IMR-90 (cell line): ENCODE data around the gene SLAMF7. TPM values are rescaled to one million over a fixed set of nuclear protein-coding genes. Genes with fewer than 3 reads are reported as not detected.

Source experiments
- ATAC-seq: fragments of 200-7000 bp; cut with Tn5 transposase; 2 replicates; pipeline ENCODE4 v1.9.1; 2020; ENCODE audit warnings: low read depth, mild to moderate bottlenecking, moderate library complexity
- BruUV-seq: library from RNA; stranded (reverse); fragments of 400-500 nt; replicated peaks from 2 replicates; lab custom pipeline; 2021; lab: Mats Ljungman, UMichigan
- CTCF ChIA-PET: fragments of 300-600 bp; formaldehyde crosslinking; extraction: SDS; loops from one replicate; lab custom pipeline; 2021; ENCODE audit warnings: antibody characterized with exemption; lab: Yijun Ruan, JAX
- POLR2A ChIA-PET: fragments of 300-600 bp; sonication (Branson Sonifier 250); formaldehyde crosslinking; loops from one replicate; lab custom pipeline; 2022; ENCODE audit warnings: antibody characterized with exemption; ENCODE audit not compliant: unreplicated experiment; lab: Charles Lee
- DNase-seq: peaks from one replicate; pipeline ENCODE4 v3.0.0; 2013
- H2AFZ ChIP-seq: replicated peaks from 2 replicates; pipeline ENCODE3; 2013; ENCODE audit warnings: low read length, mild to moderate bottlenecking; ENCODE audit not compliant: poor library complexity
- H2AK5ac ChIP-seq: 2 replicates; pipeline ENCODE4 v1.6.1; 2013; ENCODE audit warnings: low read depth, low read length, inconsistent platforms
- H2AK9ac ChIP-seq: replicated peaks from 2 replicates; pipeline ENCODE3; 2013; ENCODE audit warnings: mild to moderate bottlenecking, low read depth, low read length, moderate library complexity; ENCODE audit not compliant: poor library complexity
- H2BK120ac ChIP-seq: 2 replicates; pipeline ENCODE4 v1.6.1; 2013; ENCODE audit warnings: low read depth, low read length, inconsistent platforms
- H2BK15ac ChIP-seq: 3 replicates; pipeline ENCODE4 v1.6.1; 2013; ENCODE audit warnings: low read depth, low read length, inconsistent platforms
- H2BK20ac ChIP-seq: 2 replicates; pipeline ENCODE4 v1.6.1; 2013; ENCODE audit warnings: low read depth, mild to moderate bottlenecking, inconsistent platforms, low read length, moderate library complexity
- H2BK5ac ChIP-seq: 2 replicates; pipeline ENCODE4 v1.6.1; 2013; ENCODE audit warnings: mild to moderate bottlenecking, low read depth, low read length, inconsistent platforms; ENCODE audit not compliant: poor library complexity, severe bottlenecking
- H3K14ac ChIP-seq: replicated peaks from 2 replicates; pipeline ENCODE4 v1.6.1; 2013; ENCODE audit warnings: low read depth, low read length, inconsistent platforms
- H3K18ac ChIP-seq: 2 replicates; pipeline ENCODE4 v1.6.1; 2013; ENCODE audit warnings: low read depth, low read length, control low read depth
- H3K23ac ChIP-seq: 2 replicates; pipeline ENCODE4 v1.6.1; 2013; ENCODE audit warnings: low read depth, low read length, inconsistent platforms
- H3K27ac ChIP-seq: 2 replicates; pipeline ENCODE4 v1.5.1; 2013; ENCODE audit warnings: mild to moderate bottlenecking, control low read depth, low read length; ENCODE audit not compliant: insufficient read depth
- H3K27me3 ChIP-seq: 2 replicates; pipeline ENCODE4 v1.6.1; 2013; ENCODE audit warnings: low read length; ENCODE audit not compliant: control insufficient read depth, insufficient read depth
- H3K36me3 ChIP-seq: 2 replicates; pipeline ENCODE4 v1.6.1; 2013; ENCODE audit warnings: low read length, mixed read lengths; ENCODE audit not compliant: control insufficient read depth, insufficient read depth
- H3K4ac ChIP-seq: 2 replicates; pipeline ENCODE4 v1.6.1; 2013; ENCODE audit warnings: low read depth, low read length, inconsistent platforms
- H3K4me1 ChIP-seq: 2 replicates; pipeline ENCODE4 v1.6.1; 2013; ENCODE audit warnings: low read length, mixed read lengths; ENCODE audit not compliant: control insufficient read depth, insufficient read depth
- H3K4me2 ChIP-seq: 2 replicates; pipeline ENCODE4 v1.6.1; 2013; ENCODE audit warnings: low read depth, mild to moderate bottlenecking, control low read depth, low read length, moderate library complexity
- H3K4me3 ChIP-seq: 2 replicates; pipeline ENCODE4 v1.5.1; 2013; ENCODE audit warnings: low read depth, mild to moderate bottlenecking, control low read depth, low read length, moderate library complexity; ENCODE audit not compliant: insufficient read depth
- H3K56ac ChIP-seq: 2 replicates; pipeline ENCODE4 v1.6.1; 2013; ENCODE audit warnings: low read length, inconsistent platforms; ENCODE audit not compliant: insufficient read depth; ENCODE audit errors: extremely low read depth
- H3K79me1 ChIP-seq, 2 experiments: 2 replicates each; pipeline ENCODE4 v1.6.1; 2013; ENCODE audit warnings: low read length in 2 of 2, inconsistent platforms in 1 of 2, low read depth in 1 of 2
- H3K9ac ChIP-seq: 2 replicates; pipeline ENCODE4 v1.6.1; 2013; ENCODE audit warnings: low read depth, low read length, control low read depth
- H3K9me1 ChIP-seq: 2 replicates; pipeline ENCODE4 v1.6.1; 2013; ENCODE audit warnings: low read length, inconsistent platforms; ENCODE audit not compliant: insufficient read depth
- H3K9me3 ChIP-seq: 2 replicates; pipeline ENCODE4 v1.6.1; 2013; ENCODE audit warnings: low read length; ENCODE audit not compliant: control insufficient read depth, insufficient read depth
- H4K20me1 ChIP-seq: 2 replicates; pipeline ENCODE4 v1.6.1; 2013; ENCODE audit warnings: low read length, inconsistent platforms; ENCODE audit not compliant: insufficient read depth
- H4K5ac ChIP-seq: 2 replicates; pipeline ENCODE4 v1.6.1; 2013; ENCODE audit warnings: mild to moderate bottlenecking, low read depth, low read length, control low read depth
- H4K8ac ChIP-seq, 2 experiments: 2 replicates each; pipeline ENCODE4 v1.6.1; 2013; ENCODE audit warnings: low read depth in 2 of 2, low read length in 2 of 2, control low read depth in 1 of 2, inconsistent platforms in 1 of 2
- H4K91ac ChIP-seq: 2 replicates; pipeline ENCODE4 v1.6.1; 2013; ENCODE audit warnings: low read depth, low read length, inconsistent platforms; ENCODE audit not compliant: insufficient read depth
- BHLHE40 ChIP-seq: fragments of 150-350 bp; IDR thresholded peaks from 2 replicates; pipeline ENCODE4 v1.6.1; 2016; ENCODE audit warnings: mild to moderate bottlenecking, low read depth, low read length
- CEBPB ChIP-seq: IDR thresholded peaks from 2 replicates; pipeline ENCODE4 v1.6.1; 2012; ENCODE audit warnings: low read depth, low read length, improper control_type of control experiment
- CHD1 ChIP-seq: IDR thresholded peaks from 2 replicates; pipeline ENCODE4 v1.6.1; 2012; ENCODE audit warnings: low read depth, low read length, improper control_type of control experiment
- CTCF ChIP-seq: conservative IDR thresholded peaks from 2 replicates; pipeline ENCODE4 v1.5.1; 2012; ENCODE audit warnings: mild to moderate bottlenecking, low read depth, low read length, improper control_type of control experiment
- ELK1 ChIP-seq: fragments of 150-350 bp; IDR thresholded peaks from 2 replicates; pipeline ENCODE4 v1.6.1; 2016; ENCODE audit warnings: low read depth, mild to moderate bottlenecking, low read length, moderate library complexity, borderline replicate concordance
- FOS ChIP-seq: fragments of 150-350 bp; IDR thresholded peaks from 2 replicates; pipeline ENCODE4 v1.6.1; 2016; ENCODE audit warnings: low read depth, low read length
- MAZ ChIP-seq: IDR thresholded peaks from 2 replicates; pipeline ENCODE4 v1.6.1; 2012; ENCODE audit warnings: low read depth, mild to moderate bottlenecking, low read length, improper control_type of control experiment, moderate library complexity, borderline replicate concordance
- MXI1 ChIP-seq: IDR thresholded peaks from 2 replicates; pipeline ENCODE4 v1.6.1; 2012; ENCODE audit warnings: low read depth, mild to moderate bottlenecking, low read length, moderate library complexity, borderline replicate concordance
- NFE2L2 ChIP-seq: fragments of 150-350 bp; IDR thresholded peaks from 2 replicates; pipeline ENCODE4 v1.6.1; 2016; ENCODE audit warnings: low read depth, mild to moderate bottlenecking, low read length
- POLR2A ChIP-seq: IDR thresholded peaks from 2 replicates; pipeline ENCODE4 v1.6.1; 2012; ENCODE audit warnings: mild to moderate bottlenecking, low read depth, low read length
- RAD21 ChIP-seq: IDR thresholded peaks from 2 replicates; pipeline ENCODE4 v1.6.1; 2012; ENCODE audit warnings: low read length, improper control_type of control experiment
- RCOR1 ChIP-seq: IDR thresholded peaks from 2 replicates; pipeline ENCODE4 v1.6.1; 2012; ENCODE audit warnings: mild to moderate bottlenecking, low read length, improper control_type of control experiment; ENCODE audit not compliant: insufficient replicate concordance
- USF2 ChIP-seq: fragments of 150-350 bp; IDR thresholded peaks from 2 replicates; pipeline ENCODE4 v1.6.1; 2017; ENCODE audit warnings: mild to moderate bottlenecking, antibody characterized with exemption, low read length, low read depth
- WGBS, 2 experiments: methylation state at CpG; one replicate each; pipeline versions ENCODE4 v1.1.5 to v1.1.7; 2013; ENCODE audit warnings: missing lambda C conversion rate in 2 of 2; ENCODE audit not compliant: insufficient read length in 1 of 2; ENCODE audit errors: extremely low coverage in 2 of 2; 5-methylcytosine and 5-hydroxymethylcytosine counted together
- dilution Hi-C: fragments of 300-500 bp; cut with HindIII; formaldehyde crosslinking; loops from one replicate; pipeline ENCODE4 v1.14.3; 2018; ENCODE audit warnings: low sequenced_read_pairs; ENCODE audit not compliant: unreplicated experiment
- in situ Hi-C: fragments of 300-500 bp; cut with MboI; formaldehyde crosslinking; loops from 3 replicates; pipeline ENCODE4 v1.14.3; 2019; ENCODE audit warnings: low sequenced_read_pairs, inconsistent platforms, mixed read lengths
- intact Hi-C: fragments of 100-400 bp; cut with micrococcal nuclease; formaldehyde crosslinking; loops from 2 replicates; pipeline ENCODE4 v1.10.0; 2022
- polyA plus RNA-seq, 3 experiments: library from polyadenylated mRNA; depleted of rRNA; stranded (reverse); fragments of >200 nt; gene quantifications; 2 replicates each; pipeline ENCODE4 v1.2.3, GENCODE V29; 2012; ENCODE audit warnings: low replicate concordance in 1 of 3
- total RNA-seq: library from RNA; depleted of rRNA; stranded (reverse); fragments of >200 nt; gene quantifications from 2 replicates; pipeline ENCODE4 v1.2.3, GENCODE V29; 2012

Gene SLAMF7
- total and polyA plus RNA-seq, 2 of the 4 experiments (the other 2 are of a cell fraction) = not detected

GRCh38 chr1:160761046-160761445 lies 22.0 kb downstream of the SLAMF7 start:
- Histone ChIP-seq H3K9ac (no peak overlapping the region), H3K79me1 (no peaks in the 10 kb centered on the region), H3K23ac (no peak overlapping the region), H3K4me1 (no peaks in the 10 kb centered on the region), H3K9me3 (no peaks in the 10 kb centered on the region), H3K56ac (no peak overlapping the region), H3K18ac (no peak overlapping the region), H2BK5ac (no peak overlapping the region), H2BK120ac (no peak overlapping the region), H3K4me3 (no peak overlapping the region), H3K27me3 (no peaks in the 10 kb centered on the region), H2BK20ac (no peak overlapping the region), H2AK9ac (no peak overlapping the region), H4K8ac (no peak overlapping the region), H4K20me1 (no peaks in the 10 kb centered on the region), H4K5ac (no peak overlapping the region), H2AK5ac (no peak overlapping the region), H2BK15ac (no peak overlapping the region), H3K4ac (no peak overlapping the region), H4K91ac (no peak overlapping the region), H3K14ac (no peak overlapping the region), H3K4me2 (no peak overlapping the region), H3K36me3 (no peaks in the 10 kb centered on the region), H3K27ac (no peak overlapping the region), H3K9me1 (no peaks in the 10 kb centered on the region), H2AFZ (no peak overlapping the region)
- in situ Hi-C loops = no loop called here
- no TSS peak for BruUV-seq
- TF ChIP-seq RCOR1 = no peak
- TF ChIP-seq CTCF = no peak
- TF ChIP-seq ELK1 = no peak
- no peak for TF ChIP-seq MAZ
- no peak for TF ChIP-seq RAD21
- TF ChIP-seq POLR2A = no peak
- TF ChIP-seq NFE2L2 = no peak
- TF ChIP-seq FOS = no peak
- no peak for TF ChIP-seq USF2
- no peak for TF ChIP-seq MXI1
- TF ChIP-seq BHLHE40 = no peak
- TF ChIP-seq CHD1 = no peak
- no peak for TF ChIP-seq CEBPB
- POLR2A ChIA-PET = no interaction called here
- ATAC-seq (no peak), DNase-seq (no peak)
- CTCF ChIA-PET = no interaction called here
- dilution Hi-C loops = no loop called here
- intact Hi-C loops = no loop called here
- WGBS, 2 experiments = 60% methylated on average over 1 of the region's 4 CpGs; no CpG with 5 or more reads in 1 of the 2 experiments
